ENCODE results near the gene THBS3. TPM values are rescaled to one million over a fixed set of nuclear protein-coding genes. Genes with fewer than 3 reads are reported as not detected.

The THBS3 gene
- total RNA-seq, 1 experiment from 2014 or later: 6.2 TPM

DNA sequence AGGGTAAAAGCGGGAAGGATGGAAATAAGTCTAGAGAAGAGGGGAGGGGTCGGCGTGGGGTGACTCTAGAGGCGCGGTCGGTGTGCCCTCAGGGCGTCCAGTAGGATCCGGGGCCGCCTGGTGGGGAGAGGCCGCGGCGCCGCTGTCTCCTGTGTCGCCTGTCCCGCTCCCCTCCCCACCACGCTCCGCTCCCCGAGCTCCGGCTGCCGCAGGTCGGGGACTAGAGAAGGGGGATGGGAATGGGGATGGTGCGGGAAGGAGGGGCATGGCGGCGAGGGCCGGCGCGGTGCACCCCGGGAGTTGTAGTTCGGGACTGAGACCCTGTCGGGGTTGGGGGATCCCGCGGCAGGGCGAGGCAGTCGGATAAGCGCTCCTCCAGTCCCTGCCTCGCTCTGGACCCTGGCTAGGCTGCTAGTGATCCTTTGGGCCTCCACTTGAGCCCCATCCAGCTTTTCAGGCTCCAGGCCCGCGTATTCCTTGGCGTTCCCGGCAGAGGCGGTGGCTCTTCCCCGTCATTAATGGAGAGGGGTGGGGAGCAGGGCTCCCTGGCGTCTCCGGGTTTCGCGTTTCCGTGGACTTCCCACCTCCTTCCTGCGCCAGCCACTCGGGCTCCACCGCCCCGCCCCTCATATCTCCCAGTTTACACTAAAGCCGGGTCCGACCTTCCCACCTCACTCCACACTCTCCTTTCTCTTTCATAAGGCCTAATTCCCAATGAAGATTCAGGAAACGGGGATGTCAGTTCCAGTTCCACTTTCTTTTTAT is 47.7 kb upstream of the THBS3 start, which contains the start of gene ENTREP3:
Gene ENTREP3, minus strand, starts transcription at position 241 of the 765 bp plus-strand sequence. CDS start 606 bp downstream, outside the sequence.
- Histone ChIP-seq H3K4me3 (ENCODE audit: low read depth, low read length) (peak within 1 kb of the TSS; percentile 52), H3K4me1 (peaks cover 4% of the 10 kb centered on the region; the same call in 1 of the 2 replicates), H3K9me3 (no peaks in the 10 kb centered on the region), H3K36me3 (ENCODE audit: control insufficient read depth, insufficient read depth, low read length) (no peaks in the 10 kb centered on the region), H3K27me3 (replicated peaks; ENCODE audit: control insufficient read depth, insufficient read depth, low read length) (no peaks in the 10 kb centered on the region)
- ChIA-PET POLR2A (interaction anchor here (0.6 to 0.9 kb wide), 2 partner anchors 17 to 68 kb away, joined by 3 to 5 read pairs; partner anchors contain the start of gene CLK2), CTCF (interaction anchor here (0.5 to 1.6 kb wide), 6 partner anchors 18 to 720 kb away, joined by 3 to 7 read pairs (median 4); partner anchors contain the start of genes CLK2 and FDPS)
- H3K4me3 Mint-ChIP-seq (ENCODE audit: unreplicated experiment): peak within 1 kb of the TSS; percentile 92
- peak within 1 kb of the TSS; percentile 93 for H3K27ac Mint-ChIP-seq (ENCODE audit: unreplicated experiment)
- peak; percentile 90 to 91 for DNase-seq
- no peaks in the 10 kb centered on the region for H3K27me3 Mint-ChIP-seq (ENCODE audit: insufficient read depth, unreplicated experiment)
- H3K4me1 Mint-ChIP-seq (ENCODE audit: low read depth, unreplicated experiment): peaks cover 22% of the 10 kb centered on the region
- no peaks in the 10 kb centered on the region for H3K9me3 Mint-ChIP-seq (ENCODE audit: unreplicated experiment)
- intact Hi-C loops (cut with micrococcal nuclease; ENCODE audit: unreplicated experiment): loop anchor here (1.0 kb wide), 1 partner anchor 53 kb away; the partner anchor contains the start of gene FDPS
- peaks cover 31% of the 10 kb centered on the region for H3K36me3 Mint-ChIP-seq (ENCODE audit: insufficient read depth, unreplicated experiment)
- TF ChIP-seq, protein P1, sequence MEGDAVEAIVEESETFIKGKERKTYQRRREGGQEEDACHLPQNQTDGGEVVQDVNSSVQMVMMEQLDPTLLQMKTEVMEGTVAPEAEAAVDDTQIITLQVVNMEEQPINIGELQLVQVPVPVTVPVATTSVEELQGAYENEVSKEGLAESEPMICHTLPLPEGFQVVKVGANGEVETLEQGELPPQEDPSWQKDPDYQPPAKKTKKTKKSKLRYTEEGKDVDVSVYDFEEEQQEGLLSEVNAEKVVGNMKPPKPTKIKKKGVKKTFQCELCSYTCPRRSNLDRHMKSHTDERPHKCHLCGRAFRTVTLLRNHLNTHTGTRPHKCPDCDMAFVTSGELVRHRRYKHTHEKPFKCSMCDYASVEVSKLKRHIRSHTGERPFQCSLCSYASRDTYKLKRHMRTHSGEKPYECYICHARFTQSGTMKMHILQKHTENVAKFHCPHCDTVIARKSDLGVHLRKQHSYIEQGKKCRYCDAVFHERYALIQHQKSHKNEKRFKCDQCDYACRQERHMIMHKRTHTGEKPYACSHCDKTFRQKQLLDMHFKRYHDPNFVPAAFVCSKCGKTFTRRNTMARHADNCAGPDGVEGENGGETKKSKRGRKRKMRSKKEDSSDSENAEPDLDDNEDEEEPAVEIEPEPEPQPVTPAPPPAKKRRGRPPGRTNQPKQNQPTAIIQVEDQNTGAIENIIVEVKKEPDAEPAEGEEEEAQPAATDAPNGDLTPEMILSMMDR (IDR thresholded peaks at IDR 0.05; ENCODE audit: insufficient read depth in 1 of 2, low read depth in 1 of 2, low read length in 1 of 2, severe bottlenecking in 1 of 2, unreplicated experiment in 1 of 2): peak in 1 of 2 experiments; percentile 32
- BruUV-seq (replicated peaks): no TSS peak

DNA sequence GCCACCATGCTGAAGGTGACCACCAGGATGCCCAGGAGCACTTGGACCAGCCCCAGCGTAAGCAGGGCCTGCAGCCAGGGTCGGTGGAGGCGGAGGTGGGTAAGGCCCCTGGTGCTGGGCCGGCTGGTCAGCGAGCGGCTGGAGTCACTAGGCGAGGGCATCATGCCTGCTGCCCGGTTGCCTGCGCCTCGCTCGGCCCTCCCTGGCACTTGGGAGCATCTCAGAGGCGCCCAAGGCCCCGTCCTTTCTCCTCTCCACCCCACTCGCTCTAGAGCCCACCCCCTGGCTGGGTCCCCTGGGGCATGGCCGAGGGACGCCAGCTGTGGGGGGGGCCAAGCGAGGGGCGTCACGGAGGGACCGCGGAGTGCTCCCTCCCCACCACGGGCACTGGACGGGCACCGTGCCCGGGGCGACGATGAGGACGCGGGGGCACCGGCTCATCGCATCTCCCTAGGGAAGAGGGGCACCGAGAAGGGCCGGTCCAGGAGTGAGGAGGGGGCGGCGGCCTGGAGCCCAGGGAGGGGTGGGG is 47.1 kb upstream of the THBS3 start:
- no peaks in the 10 kb centered on the region for H3K27me3 Mint-ChIP-seq (ENCODE audit: insufficient read depth, unreplicated experiment)
- TF ChIP-seq, protein P1 (IDR thresholded peaks at IDR 0.05; ENCODE audit: insufficient read depth in 1 of 2, low read depth in 1 of 2, low read length in 1 of 2, severe bottlenecking in 1 of 2, unreplicated experiment in 1 of 2): no peak
- Histone ChIP-seq H3K27me3 (replicated peaks; ENCODE audit: control insufficient read depth, insufficient read depth, low read length) (no peaks in the 10 kb centered on the region), H3K4me3 (ENCODE audit: low read depth, low read length) (peak overlapping the region; percentile 52), H3K9me3 (no peaks in the 10 kb centered on the region), H3K4me1 (peaks cover 4% of the 10 kb centered on the region; the same call in 1 of the 2 replicates), H3K36me3 (ENCODE audit: control insufficient read depth, insufficient read depth, low read length) (no peaks in the 10 kb centered on the region)
- H3K4me1 Mint-ChIP-seq (ENCODE audit: low read depth, unreplicated experiment): peaks cover 22% of the 10 kb centered on the region
- no peaks in the 10 kb centered on the region for H3K9me3 Mint-ChIP-seq (ENCODE audit: unreplicated experiment)
- no TSS peak for BruUV-seq (replicated peaks)
- intact Hi-C loops (cut with micrococcal nuclease; ENCODE audit: unreplicated experiment): loop anchor here (1.0 kb wide), 1 partner anchor 54 kb away; the partner anchor contains the start of gene FDPS
- no peak overlapping the region for H3K27ac Mint-ChIP-seq (ENCODE audit: unreplicated experiment)
- ChIA-PET CTCF (interaction anchor here (0.5 to 1.6 kb wide), 4 partner anchors 19 to 719 kb away, joined by 3 to 4 read pairs (median 3); partner anchors contain the start of genes CLK2 and FDPS), POLR2A (interaction anchor here (0.6 to 0.9 kb wide), 2 partner anchors 18 to 69 kb away, joined by 3 to 5 read pairs; partner anchors contain the start of gene CLK2)
- H3K4me3 Mint-ChIP-seq (ENCODE audit: unreplicated experiment): peak overlapping the region; percentile 92
- H3K36me3 Mint-ChIP-seq (ENCODE audit: insufficient read depth, unreplicated experiment): peaks cover 24% of the 10 kb centered on the region
- no peak for DNase-seq

DNA sequence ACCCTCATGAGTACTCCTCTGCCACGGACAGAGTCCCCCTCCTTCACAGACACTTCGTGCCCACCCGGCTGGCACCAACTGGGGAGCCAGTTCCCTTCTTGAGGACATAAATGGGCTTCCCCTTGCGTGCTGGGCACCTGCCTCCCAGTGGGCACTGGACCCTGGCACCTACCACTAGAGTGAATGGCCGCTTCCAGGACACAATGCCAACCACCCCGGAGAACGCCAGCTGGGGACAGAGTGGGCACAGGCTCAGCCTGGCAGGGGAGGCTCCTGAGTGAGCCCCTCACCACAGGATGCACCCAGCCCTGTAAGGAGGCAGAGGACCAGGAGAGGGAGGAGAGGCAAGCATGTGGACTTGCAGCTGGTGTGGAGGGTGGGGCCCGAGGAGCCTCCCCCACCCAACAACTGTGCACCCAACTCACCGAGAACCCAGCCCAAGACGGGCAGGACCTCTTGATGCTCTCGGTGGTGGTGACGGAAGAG is 46.6 kb upstream of the THBS3 start:
- Histone ChIP-seq H3K4me3 (ENCODE audit: low read depth, low read length) (peak overlapping the region; percentile 52), H3K27me3 (replicated peaks; ENCODE audit: control insufficient read depth, insufficient read depth, low read length) (no peaks in the 10 kb centered on the region), H3K4me1 (peaks cover 4% of the 10 kb centered on the region; the same call in 1 of the 2 replicates), H3K36me3 (ENCODE audit: control insufficient read depth, insufficient read depth, low read length) (no peaks in the 10 kb centered on the region), H3K9me3 (no peaks in the 10 kb centered on the region)
- TF ChIP-seq, protein P1 (IDR thresholded peaks at IDR 0.05; ENCODE audit: insufficient read depth in 1 of 2, low read depth in 1 of 2, low read length in 1 of 2, severe bottlenecking in 1 of 2, unreplicated experiment in 1 of 2): no peak
- no TSS peak for BruUV-seq (replicated peaks)
- Mint-ChIP-seq H3K4me1 (ENCODE audit: low read depth, unreplicated experiment) (peaks cover 22% of the 10 kb centered on the region), H3K36me3 (ENCODE audit: insufficient read depth, unreplicated experiment) (peaks cover 23% of the 10 kb centered on the region), H3K4me3 (ENCODE audit: unreplicated experiment) (peak overlapping the region; percentile 92), H3K9me3 (ENCODE audit: unreplicated experiment) (no peaks in the 10 kb centered on the region), H3K27ac (ENCODE audit: unreplicated experiment) (no peak overlapping the region), H3K27me3 (ENCODE audit: insufficient read depth, unreplicated experiment) (no peaks in the 10 kb centered on the region)
- ChIA-PET CTCF (no interaction called here), POLR2A (no interaction called here)
- intact Hi-C loops (cut with micrococcal nuclease; ENCODE audit: unreplicated experiment): no loop called here
- no peak for DNase-seq

All from Caco-2 (cell line).